ENCODE data around the gene DLX6. TPM values are rescaled to one million over a fixed set of nuclear protein-coding genes. Genes with fewer than 3 reads are reported as not detected.

DLX6 gene
- total and polyA plus RNA-seq, 2 of the 8 experiments (the other 6 are each of a cell fraction or from before 2014, with no cell fraction given), result not detected

GRCh38 chr7:97004247-97005182 is 838 bp upstream of the DLX6 start:
- Histone ChIP-seq H4K5ac (ENCODE audit: insufficient read length, low read depth, low read length) (no peak overlapping the region), H3K14ac (ENCODE audit: insufficient read length) (no peak overlapping the region), H4K20me1 (replicated peaks in 1 of 2; ENCODE audit: control insufficient read depth in 1 of 2, insufficient read depth in 2 of 2, low read length in 2 of 2) (peaks cover 12 to 37% of the 10 kb centered on the region in 2 experiments), H2BK20ac (ENCODE audit: low read length) (no peak overlapping the region), H3K56ac (replicated peaks; ENCODE audit: insufficient read length, low read depth, low read length) (no peak overlapping the region), H2BK120ac (replicated peaks; ENCODE audit: low read depth, low read length) (no peak overlapping the region), H2BK15ac (ENCODE audit: low read length) (no peak overlapping the region), H3K79me1 (ENCODE audit: low read depth, low read length) (no peaks in the 10 kb centered on the region; the same call in 1 of the 2 replicates), H3K18ac (ENCODE audit: extremely low read depth, low read length) (no peak overlapping the region), H4K8ac (ENCODE audit: extremely low read depth, insufficient read depth, low read length) (no peak overlapping the region), H2BK5ac (ENCODE audit: low read depth, low read length) (no peak overlapping the region), H2AK5ac (ENCODE audit: low read depth, low read length) (no peak overlapping the region), H3K79me2 (ENCODE audit: control insufficient read depth in 1 of 2, insufficient read depth in 2 of 2, low read length in 2 of 2) (no peaks in the 10 kb centered on the region), H2BK12ac (ENCODE audit: low read depth, low read length) (no peak overlapping the region), H3K4me2 (ENCODE audit: insufficient read depth in 1 of 2, low read depth in 2 of 2, low read length in 2 of 2) (peak overlapping the region; percentile 76 to 83), H2AFZ (ENCODE audit: low read length) (no peak overlapping the region), H3K4me3 (ENCODE audit: extremely low read depth in 1 of 4, insufficient read depth in 2 of 4, low read depth in 3 of 4, low read length in 4 of 4) (peak overlapping the region; percentile 19 to 58 (median 40); a peak in 5 of 8 replicates), H3K36me3 (ENCODE audit: control insufficient read depth in 2 of 4, insufficient read depth in 4 of 4, low read length in 3 of 4) (peaks cover 0 to 2% (median 0%) of the 10 kb centered on the region in 4 experiments; a peak in 1 of 8 replicates), H3K23ac (ENCODE audit: insufficient read length) (no peak overlapping the region), H3K27ac (ENCODE audit: low read depth, low read length) (no peak overlapping the region), H3K27me3 (replicated peaks in 1 of 4; ENCODE audit: control insufficient read depth in 3 of 4, extremely low read depth in 1 of 4, insufficient read depth in 3 of 4, low read length in 3 of 4) (peaks cover 72 to 95% (median 88%) of the 10 kb centered on the region in 4 experiments), H3K9ac (replicated peaks in 1 of 4; ENCODE audit: extremely low read depth in 1 of 4, low read depth in 3 of 4, low read length in 3 of 4) (no peak overlapping the region), H4K91ac (replicated peaks; ENCODE audit: insufficient read length, low read length) (no peak overlapping the region), H3K23me2 (ENCODE audit: low read depth, low read length) (peaks cover 3% of the 10 kb centered on the region; the same call in 1 of the 2 replicates), H3K9me3 (ENCODE audit: insufficient read depth in 2 of 2, low read depth in 1 of 2, low read length in 1 of 2) (no peaks in the 10 kb centered on the region), H3K4me1 (replicated peaks in 1 of 4; ENCODE audit: control insufficient read depth in 3 of 4, insufficient read depth in 4 of 4, low read length in 3 of 4) (peaks cover 14 to 31% (median 23%) of the 10 kb centered on the region in 4 experiments), H3K4ac (replicated peaks; ENCODE audit: insufficient read length, low read depth, low read length) (no peak overlapping the region)
- FAIRE-seq (no peak), DNase-seq (ENCODE audit: low read depth in 1 of 2, low spot score in 2 of 2) (no peak)
- ChIA-PET CTCF (ENCODE audit: partially characterized antibody) (interaction anchor here (0.7 to 6.3 kb wide), 10 partner anchors 10 to 783 kb away, joined by 3 to 71 read pairs (median 8); partner anchors contain the start of gene DLX5), POLR2A (ENCODE audit: partially characterized antibody) (interaction anchor here (0.7 to 3.2 kb wide), 7 partner anchors 11 to 23 kb away, joined by 3 to 22 read pairs (median 4); partner anchors contain the start of gene DLX5)
- TF ChIP-seq RNF2 (IDR thresholded peaks at IDR 0.05; ENCODE audit: borderline replicate concordance, low read depth, low read length, missing control alignments, poor library complexity, severe bottlenecking) (peak; percentile 95), CBX8 (IDR thresholded peaks at IDR 0.05; ENCODE audit: borderline replicate concordance, low read depth, low read length) (peak; percentile 6; the same call in 1 of the 2 replicates)
- TF ChIP-seq, protein P1, sequence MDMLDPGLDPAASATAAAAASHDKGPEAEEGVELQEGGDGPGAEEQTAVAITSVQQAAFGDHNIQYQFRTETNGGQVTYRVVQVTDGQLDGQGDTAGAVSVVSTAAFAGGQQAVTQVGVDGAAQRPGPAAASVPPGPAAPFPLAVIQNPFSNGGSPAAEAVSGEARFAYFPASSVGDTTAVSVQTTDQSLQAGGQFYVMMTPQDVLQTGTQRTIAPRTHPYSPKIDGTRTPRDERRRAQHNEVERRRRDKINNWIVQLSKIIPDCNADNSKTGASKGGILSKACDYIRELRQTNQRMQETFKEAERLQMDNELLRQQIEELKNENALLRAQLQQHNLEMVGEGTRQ (IDR thresholded peaks at IDR 0.05; ENCODE audit: low read length), result no peak
- 9% methylated on average over 20 of the region's 20 CpGs; no CpG with 5 or more reads in 1 of the 2 experiments for WGBS, 2 experiments (ENCODE audit: extremely low coverage in 1 of 2, insufficient coverage in 1 of 2, insufficient read length in 1 of 2, insufficient replicate concordance in 2 of 2, low coverage in 1 of 2, low lambda C conversion rate in 2 of 2, missing lambda C conversion rate in 1 of 2)
